Measurements from ENCODE around the gene CYB5R4.
"Not testable (repeated sequence)": the region's sequence is repeated elsewhere in the genome, so short reads cannot be mapped to it uniquely, and the experiment has no call there.

Gene CYB5R4

DNA sequence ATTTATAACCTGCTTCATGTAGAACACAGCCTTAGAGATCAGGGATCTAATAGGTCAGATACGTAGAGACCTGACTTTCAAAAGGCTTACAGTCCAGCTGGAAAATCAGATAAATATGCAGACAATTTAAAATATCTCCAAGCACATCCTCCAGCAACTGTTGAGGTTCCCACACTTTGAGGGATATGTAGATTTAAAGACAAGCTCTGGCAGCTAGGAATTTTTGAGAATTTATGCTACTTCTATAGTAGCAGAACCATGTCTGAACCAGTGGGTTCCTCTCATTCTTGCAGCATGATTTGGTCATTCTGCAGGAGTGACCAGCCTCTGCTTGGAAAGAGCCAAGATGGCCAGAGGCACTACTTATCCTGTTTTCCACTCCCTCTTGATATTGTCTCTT is 60.5 kb downstream of the CYB5R4 start:
- DNase-seq = no peak

GRCh38 chr6:83921315-83921714 is 61.8 kb downstream of the CYB5R4 start:
- DNase-seq = no peak

- no peak for DNase-seq
Observed at GRCh38 chr6:83927470-83927869, 68.0 kb downstream of the CYB5R4 start.

DNA sequence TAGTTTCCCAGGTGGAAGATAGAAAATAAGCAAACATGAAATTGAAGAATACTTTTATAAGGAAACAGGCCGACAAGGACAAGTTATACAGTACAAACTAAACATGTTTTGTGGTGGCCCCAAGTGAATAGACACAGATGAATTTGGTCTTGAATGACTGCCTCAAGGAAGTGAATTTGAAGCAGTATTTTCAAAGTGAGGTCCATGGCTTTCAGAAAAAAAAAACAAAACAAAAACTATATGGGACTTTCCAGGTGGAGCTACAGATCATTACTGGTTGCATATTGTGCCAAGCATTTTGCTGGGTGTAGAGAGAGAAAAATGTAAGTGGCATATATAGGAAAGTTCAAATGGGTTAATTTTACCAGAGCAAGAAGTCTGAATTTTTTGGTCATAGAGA is 68.8 kb downstream of the CYB5R4 start:
- no peak for DNase-seq

GRCh38 chr6:83946201-83946833 is 86.8 kb downstream of the CYB5R4 start:
- not testable (repeated sequence) for DNase-seq

DNA sequence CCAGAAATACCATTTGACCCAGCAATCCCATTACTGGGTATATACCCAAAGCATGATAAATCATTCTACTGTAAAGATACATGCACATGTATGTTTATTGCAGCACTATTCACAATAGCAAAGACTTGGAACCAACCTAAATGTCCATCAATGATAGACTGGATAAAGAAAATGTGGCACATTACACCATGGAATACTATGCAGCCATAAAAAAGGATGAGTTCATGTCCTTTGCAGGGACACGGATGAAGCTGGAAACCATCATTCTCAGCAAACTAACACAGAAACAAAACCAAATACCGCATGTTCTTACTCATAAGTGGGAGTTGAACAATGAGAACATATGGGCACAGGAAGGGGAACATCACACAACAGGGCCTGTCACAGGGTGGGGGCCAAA is 88.5 kb downstream of the CYB5R4 start:
- not testable (repeated sequence) for DNase-seq

DNA sequence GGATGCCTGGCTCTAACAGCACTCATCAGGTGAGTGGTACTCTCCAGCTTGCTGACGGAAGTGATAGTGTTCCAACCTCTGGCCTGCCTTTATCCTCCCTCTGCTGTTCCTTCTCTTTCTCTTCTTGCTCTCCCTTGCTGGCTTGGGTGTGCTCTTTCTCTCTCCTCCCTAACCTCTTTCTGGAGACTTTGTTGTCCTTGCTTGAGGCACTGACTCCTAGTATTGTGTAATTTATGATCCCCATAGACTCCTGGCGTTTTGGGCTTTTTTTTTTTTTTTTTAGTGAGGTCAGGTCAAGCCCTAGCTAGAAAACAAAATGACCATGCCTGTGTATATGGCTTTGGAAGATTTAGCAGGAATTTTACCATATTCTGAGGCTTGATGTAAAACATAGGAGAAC is 89.4 kb downstream of the CYB5R4 start:
- no peak for DNase-seq

DNA sequence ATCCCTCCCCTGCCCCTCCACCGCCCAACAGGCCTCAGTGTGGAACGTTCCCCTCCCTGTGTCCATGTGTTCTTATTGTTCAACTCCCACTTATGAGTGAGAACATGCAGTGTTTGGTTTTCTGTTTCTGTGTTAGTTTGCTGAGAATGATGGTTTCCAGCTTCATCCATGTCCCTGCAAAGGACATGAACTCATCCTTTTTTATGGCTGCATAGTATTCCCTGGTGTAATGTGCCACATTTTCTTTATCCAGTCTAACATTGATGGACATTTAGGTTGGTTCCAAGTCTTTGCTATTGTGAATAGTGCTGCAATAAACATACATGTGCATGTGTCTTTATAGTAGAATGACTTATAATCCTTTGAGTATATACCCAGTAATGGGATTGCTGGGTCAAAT is 91.9 kb downstream of the CYB5R4 start:
- DNase-seq = not testable (repeated sequence)

DNA sequence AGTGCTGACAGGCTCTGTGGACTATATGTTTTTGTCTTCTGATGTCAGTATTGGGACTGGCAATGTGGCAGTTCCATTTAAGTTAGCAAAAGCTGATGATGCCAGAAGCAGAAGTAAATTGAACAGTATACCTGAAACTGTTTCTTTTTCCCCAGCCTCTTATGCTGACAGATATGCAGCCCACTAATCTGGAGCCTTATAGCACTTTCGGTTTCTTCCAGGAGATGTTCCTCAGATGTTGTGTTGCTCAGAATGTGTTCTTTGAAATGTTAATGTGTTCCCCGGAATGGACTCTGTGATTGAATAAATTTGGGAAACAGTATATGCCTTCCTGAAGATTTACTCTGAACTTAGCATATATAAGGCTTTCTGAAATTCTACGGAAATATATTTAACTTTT is 93.3 kb downstream of the CYB5R4 start:
- no peak for DNase-seq

GRCh38 chr6:83954371-83954770 is 94.9 kb downstream of the CYB5R4 start:
- DNase-seq = no peak

GRCh38 chr6:83958241-83958685 is 98.8 kb downstream of the CYB5R4 start:
- DNase-seq = no peak

- no peak for DNase-seq
Observed at GRCh38 chr6:83960664-83961063, 101.2 kb downstream of the CYB5R4 start.

DNA sequence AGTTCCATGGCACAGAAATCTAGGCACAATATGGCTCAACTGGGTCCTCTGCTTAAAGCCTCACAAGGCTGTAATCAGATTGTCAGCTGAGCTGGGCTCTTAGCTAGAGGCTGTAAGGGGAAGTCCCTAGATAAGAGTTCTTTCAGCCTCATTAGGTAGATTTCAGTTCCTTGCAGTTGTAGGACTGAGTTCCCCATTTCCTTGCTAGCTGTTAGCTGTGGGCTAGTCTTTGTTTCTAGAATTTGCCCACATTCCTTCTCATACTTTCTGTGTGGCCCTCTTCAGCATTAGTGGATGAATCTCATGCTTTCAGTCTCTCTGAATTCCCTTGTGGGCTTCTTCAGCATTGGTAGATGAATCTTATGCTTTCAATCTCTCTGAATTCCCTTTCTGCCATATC is 103.1 kb downstream of the CYB5R4 start:
- no peak for DNase-seq

DNA sequence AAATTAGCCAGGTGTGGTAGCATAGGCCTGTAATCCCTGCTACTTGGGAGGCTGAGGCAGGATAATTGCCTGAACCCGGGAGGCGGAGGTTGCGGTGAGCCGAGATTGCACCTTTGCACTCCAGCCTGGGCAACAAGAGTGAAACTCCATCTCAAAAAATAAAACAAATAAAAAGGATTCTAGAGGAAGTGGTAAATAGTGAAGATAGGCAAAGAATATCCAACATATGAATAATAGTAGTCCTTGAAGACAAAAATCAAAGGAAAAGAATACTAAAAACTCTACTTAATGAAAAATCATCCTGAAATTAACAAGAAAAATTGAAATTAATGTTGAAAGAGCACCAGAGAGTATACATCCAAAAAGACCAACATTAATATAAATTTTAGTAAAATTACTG is 107.0 kb downstream of the CYB5R4 start:
- DNase-seq = no peak

DNA sequence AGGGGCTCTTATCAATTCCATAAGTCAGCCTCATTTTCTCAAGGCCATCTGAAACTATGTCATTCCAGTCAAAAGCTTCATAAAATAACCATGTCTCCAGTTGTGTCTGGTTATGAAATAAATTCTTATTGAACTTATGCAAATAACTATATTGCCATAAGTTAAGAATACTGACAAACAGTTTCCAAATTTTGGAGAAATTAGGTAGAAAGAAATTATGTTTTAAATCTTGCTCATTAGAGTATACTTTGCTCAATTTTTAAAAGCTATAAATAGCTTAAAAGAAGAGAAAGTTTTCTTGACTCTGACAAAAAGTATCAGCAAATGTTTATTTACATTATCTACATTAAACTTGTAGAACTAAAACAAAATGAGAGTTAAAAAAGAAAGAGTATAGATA is 111.1 kb downstream of the CYB5R4 start:
- DNase-seq = no peak

DNA sequence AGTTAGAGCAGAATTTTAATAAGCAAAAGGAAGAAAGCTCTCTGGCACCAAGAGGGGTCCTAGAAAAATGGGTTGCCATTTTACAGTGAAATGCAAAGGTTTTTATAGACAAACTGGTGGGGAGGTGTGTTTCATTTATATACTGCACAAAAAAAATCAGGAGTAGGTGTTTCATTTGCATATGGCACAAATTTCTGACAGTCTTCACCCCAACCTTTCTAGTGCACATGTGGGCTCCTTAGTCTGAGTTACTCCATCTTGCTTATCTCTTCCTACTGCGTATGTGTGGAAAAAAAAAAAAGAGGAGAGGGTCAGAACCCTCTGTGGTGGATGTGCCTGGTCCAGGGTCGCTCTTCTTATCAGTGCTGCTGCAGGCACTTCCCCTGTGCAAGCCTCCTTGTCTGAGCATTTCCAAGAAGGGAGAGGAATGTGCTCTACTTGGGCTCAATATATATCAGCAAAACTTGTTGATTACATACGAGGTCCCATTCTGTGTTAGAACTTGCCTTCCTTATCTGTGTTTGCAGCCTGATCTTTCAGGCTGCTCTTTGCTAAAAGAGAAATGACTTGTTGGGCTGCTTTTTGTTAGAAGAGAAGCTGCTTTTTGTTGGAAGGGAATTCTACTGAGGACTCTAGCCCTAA is 115.0 kb downstream of the CYB5R4 start:
- DNase-seq = no peak

DNA sequence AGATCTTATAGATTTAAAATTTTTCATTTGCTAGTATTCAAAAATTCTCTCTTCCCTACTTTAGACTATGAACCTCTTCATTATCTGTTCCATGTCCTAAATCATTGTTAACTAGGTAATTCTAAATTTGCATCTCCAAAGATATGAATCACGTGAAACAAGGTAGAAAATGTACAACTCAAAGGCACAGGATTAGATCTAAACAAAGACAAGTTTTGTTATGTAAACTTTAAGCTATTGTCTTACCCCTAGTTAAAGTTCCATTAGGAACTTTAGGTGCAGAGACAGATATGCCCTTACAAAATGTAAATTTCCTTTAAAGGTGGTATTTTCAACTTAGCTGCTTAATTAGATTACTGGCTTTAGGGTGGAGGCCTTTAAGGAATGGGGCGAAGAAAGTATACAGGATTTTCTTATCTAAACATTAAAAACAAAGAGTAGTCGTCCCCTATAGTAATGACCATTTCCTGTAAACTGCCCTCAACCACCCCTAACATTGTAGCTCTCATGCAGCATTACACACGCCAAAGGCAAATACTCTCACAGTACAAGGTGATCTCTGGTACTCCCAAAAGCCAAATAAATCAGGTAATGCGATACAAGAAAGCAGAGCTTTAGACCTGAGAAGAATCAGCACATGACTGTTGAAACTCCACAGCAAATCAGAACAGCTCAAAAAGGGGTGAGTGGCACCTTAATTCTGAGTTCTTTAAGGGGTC is 116.7 kb downstream of the CYB5R4 start:
- no peak for DNase-seq

- DNase-seq = no peak
Observed at GRCh38 chr6:83976871-83977270, 117.4 kb downstream of the CYB5R4 start.

DNA sequence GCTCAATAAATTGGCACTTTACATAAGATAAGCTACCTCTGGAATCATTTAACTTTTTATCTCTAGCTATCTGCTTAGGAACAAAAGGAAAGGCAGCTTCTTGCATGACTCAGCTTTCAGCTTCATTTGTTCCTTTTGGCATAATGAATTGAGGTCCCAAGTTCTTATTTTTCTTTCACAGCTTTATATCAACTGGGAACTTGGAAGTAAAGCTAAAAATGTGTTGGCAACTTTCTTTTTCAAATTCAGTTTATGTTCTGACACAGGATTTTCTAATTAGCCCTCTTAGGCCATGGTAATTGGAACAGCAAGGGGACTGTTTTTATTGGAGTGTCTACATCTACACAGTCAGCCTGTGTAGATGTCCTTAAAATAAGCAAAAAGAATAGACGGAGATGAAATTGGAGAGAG is 118.8 kb downstream of the CYB5R4 start:
- no peak for DNase-seq

DNA sequence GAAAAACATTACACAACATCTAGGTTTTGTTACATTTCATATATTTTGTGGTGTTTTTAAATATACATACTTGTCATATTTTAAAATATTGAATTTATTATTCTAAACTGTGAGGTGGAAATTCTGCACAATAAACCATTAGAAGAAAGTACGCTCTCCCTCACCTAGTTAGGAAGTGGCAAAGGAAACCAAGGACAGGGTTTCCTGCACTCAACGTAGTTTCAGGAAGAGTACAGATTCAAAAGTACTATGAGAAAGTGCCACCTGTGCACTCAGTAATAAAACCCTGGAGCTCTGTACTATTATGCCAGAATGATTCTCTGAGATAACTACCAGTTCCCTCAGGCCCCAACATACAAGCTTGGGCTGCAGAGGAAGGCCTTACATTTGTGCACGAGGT is 119.5 kb downstream of the CYB5R4 start:
- no peak for DNase-seq

- no peak for DNase-seq
Observed at GRCh38 chr6:83984411-83984810, 124.9 kb downstream of the CYB5R4 start.

GRCh38 chr6:83985308-83985713 is 125.8 kb downstream of the CYB5R4 start:
- no peak for DNase-seq

- DNase-seq = no peak
Observed at GRCh38 chr6:83985715-83986114, 126.2 kb downstream of the CYB5R4 start.

GRCh38 chr6:83998021-83998584 is 138.6 kb downstream of the CYB5R4 start:
- no peak for DNase-seq

All from NCI-H187 treated with DMSO at 0.1 percent for 48 hours (cell line).